DND-41 (cell line): Measurements from ENCODE around the gene SHC2.

Experiments used
- ATAC-seq: fragments of 200-7000 bp; cut with Tn5 transposase; 3 replicates; pipeline ENCODE4 v1.9.1; 2021; ENCODE audit warnings: low read depth; ENCODE audit not compliant: insufficient read depth
- DNase-seq: peaks from one replicate; pipeline ENCODE4 v3.0.0-alpha.2; 2020
- H2AFZ ChIP-seq: 2 replicates; pipeline ENCODE4 v1.6.0; 2012; ENCODE audit warnings: low read depth, low read length
- H3K27ac ChIP-seq: 2 replicates; pipeline ENCODE4 v1.5.1; 2012; ENCODE audit warnings: low read length, inconsistent platforms
- H3K27me3 ChIP-seq: fragments of 200-600 bp; sonication (generic); 2 replicates; pipeline ENCODE4 v1.6.0; 2012; ENCODE audit warnings: low read length, mild to moderate bottlenecking, inconsistent platforms; ENCODE audit not compliant: insufficient read depth, poor library complexity
- H3K36me3 ChIP-seq: 2 replicates; pipeline ENCODE4 v1.5.1; 2012; ENCODE audit warnings: low read length, inconsistent platforms; ENCODE audit not compliant: insufficient read depth
- H3K4me1 ChIP-seq: 2 replicates; pipeline ENCODE4 v1.5.1; 2012; ENCODE audit warnings: mild to moderate bottlenecking, low read length; ENCODE audit not compliant: insufficient read depth
- H3K4me2 ChIP-seq: 2 replicates; pipeline ENCODE4 v1.6.0; 2012; ENCODE audit warnings: mild to moderate bottlenecking, moderate library complexity, low read length, inconsistent platforms; ENCODE audit not compliant: insufficient read depth
- H3K4me3 ChIP-seq, 2 experiments: fragments of 200-600 bp in 1 of 2; shearing (Covaris generic) in 1 of 2; 2 replicates each; pipeline ENCODE4 v1.5.1; 2012 to 2016; ENCODE audit warnings: inconsistent platforms in 2 of 2, low read length in 2 of 2, mild to moderate bottlenecking in 2 of 2, low read depth in 1 of 2, moderate library complexity in 1 of 2
- H3K79me2 ChIP-seq: 2 replicates; pipeline ENCODE4 v1.6.0; 2012; ENCODE audit warnings: low read length, inconsistent platforms; ENCODE audit not compliant: insufficient read depth
- H3K9ac ChIP-seq: 2 replicates; pipeline ENCODE4 v1.6.0; 2012; ENCODE audit warnings: low read depth, mild to moderate bottlenecking, inconsistent platforms, low read length, moderate library complexity
- H3K9me3 ChIP-seq: 2 replicates; pipeline ENCODE4 v1.5.1; 2012; ENCODE audit warnings: low read length, moderate library complexity, mild to moderate bottlenecking, inconsistent platforms; ENCODE audit not compliant: insufficient read depth, severe bottlenecking
- H4K20me1 ChIP-seq: 2 replicates; pipeline ENCODE4 v1.6.0; 2012; ENCODE audit warnings: low read length; ENCODE audit not compliant: insufficient read depth
- CTCF ChIP-seq: IDR thresholded peaks from 2 replicates; pipeline ENCODE4 v1.5.1; 2012; ENCODE audit warnings: borderline replicate concordance, low read length, moderate library complexity, mild to moderate bottlenecking; ENCODE audit not compliant: poor library complexity, severe bottlenecking; ENCODE audit errors: extremely low read depth
- EZH2 ChIP-seq: IDR thresholded peaks from 3 replicates; pipeline ENCODE4 v1.6.1; 2012; ENCODE audit warnings: borderline replicate concordance, low read depth, mild to moderate bottlenecking, moderate library complexity, low read length, inconsistent platforms; ENCODE audit not compliant: severe bottlenecking

Gene SHC2

GRCh38 chr19:457636-458035 is 3.2 kb downstream of the SHC2 start:
- H2AFZ ChIP-seq = no peak overlapping the region
- H3K4me3 ChIP-seq = no peak overlapping the region
- DNase-seq (no peak), ATAC-seq (no peak)
- no peaks in the 10 kb centered on the region for H4K20me1 ChIP-seq
- H3K27me3 ChIP-seq = no peaks in the 10 kb centered on the region
- H3K4me1 ChIP-seq = no peaks in the 10 kb centered on the region
- H3K9ac ChIP-seq = no peak overlapping the region
- H3K9me3 ChIP-seq = peaks cover 15% of the 10 kb centered on the region
- H3K36me3 ChIP-seq = no peaks in the 10 kb centered on the region
- H3K4me2 ChIP-seq = no peak overlapping the region
- no peak for TF ChIP-seq EZH2
- no peak for TF ChIP-seq CTCF
- no peaks in the 10 kb centered on the region for H3K79me2 ChIP-seq
- no peak overlapping the region for H3K27ac ChIP-seq

- no peaks in the 10 kb centered on the region for H3K27me3 ChIP-seq
Observed at GRCh38 chr19:456547-457110, 4.2 kb downstream of the SHC2 start.

GRCh38 chr19:455851-456546 is 4.8 kb downstream of the SHC2 start:
- H3K27me3 ChIP-seq = no peaks in the 10 kb centered on the region
- no peak overlapping the region for H3K27ac ChIP-seq
- DNase-seq (no peak), ATAC-seq (no peak)
- TF ChIP-seq CTCF (no peak), EZH2 (no peak)
- no peak overlapping the region for H3K9ac ChIP-seq
- H2AFZ ChIP-seq = no peak overlapping the region
- no peak overlapping the region for H3K4me2 ChIP-seq
- no peaks in the 10 kb centered on the region for H3K4me1 ChIP-seq
- no peaks in the 10 kb centered on the region for H3K79me2 ChIP-seq
- H4K20me1 ChIP-seq = no peaks in the 10 kb centered on the region
- peaks cover 19% of the 10 kb centered on the region for H3K9me3 ChIP-seq
- no peaks in the 10 kb centered on the region for H3K36me3 ChIP-seq
- no peak overlapping the region for H3K4me3 ChIP-seq

More at GRCh38 chr19:456547-457110, 4.2 kb downstream of the SHC2 start:
- Histone ChIP-seq H3K4me1 (no peaks in the 10 kb centered on the region), H3K9ac (no peak overlapping the region), H2AFZ (no peak overlapping the region), H3K4me2 (no peak overlapping the region), H4K20me1 (no peaks in the 10 kb centered on the region), H3K4me3 (no peak overlapping the region), H3K27ac (no peak overlapping the region), H3K79me2 (no peaks in the 10 kb centered on the region), H3K9me3 (peaks cover 15% of the 10 kb centered on the region), H3K36me3 (no peaks in the 10 kb centered on the region)
- no peak for ATAC-seq
- TF ChIP-seq EZH2 (no peak), CTCF (no peak)
- no peak for DNase-seq
